DMS 273 treated with DMSO at 0.1 percent for 48 hours (cell line): Measurements from ENCODE around the gene BATF3.
"Not testable (repeated sequence)": the region's sequence is repeated elsewhere in the genome, so short reads cannot be mapped to it uniquely, and the experiment has no call there.

Experiments
- DNase-seq: peaks from one replicate; lab custom pipeline; 2025; lab: John Stamatoyannopoulos, UW

The BATF3 gene

GRCh38 chr1:212699625-212700222 lies at the start of gene BATF3:
BATF3 (minus strand) TSS chr1:212699840; CDS start chr1:212699762, 78 bp downstream.
- no peak for DNase-seq

- no peak for DNase-seq
These were observed 46.9 kb upstream of the BATF3 start for GRCh38 chr1:212746546-212746945.

GRCh38 chr1:212745303-212745702 lies 45.7 kb upstream of the BATF3 start:
- no peak for DNase-seq

GRCh38 chr1:212743901-212744475 lies 44.3 kb upstream of the BATF3 start:
- DNase-seq, result no peak

GRCh38 chr1:212738330-212738729 lies 38.7 kb upstream of the BATF3 start:
- no peak for DNase-seq

- no peak for DNase-seq
These were observed 37.9 kb upstream of the BATF3 start for GRCh38 chr1:212737559-212737958.

GRCh38 chr1:212733109-212733508 lies 33.5 kb upstream of the BATF3 start:
- no peak for DNase-seq

GRCh38 chr1:212731630-212732029 lies 32.0 kb upstream of the BATF3 start:
- no peak for DNase-seq

- no peak for DNase-seq
These were observed 29.0 kb upstream of the BATF3 start for GRCh38 chr1:212728606-212729005.

GRCh38 chr1:212727386-212728181 lies 27.9 kb upstream of the BATF3 start:
- no peak for DNase-seq

GRCh38 chr1:212724679-212725078 lies 25.0 kb upstream of the BATF3 start:
- DNase-seq, result not testable (repeated sequence)

GRCh38 chr1:212722270-212722957 lies 22.8 kb upstream of the BATF3 start:
- no peak for DNase-seq

- no peak for DNase-seq
These were observed 22.0 kb upstream of the BATF3 start for GRCh38 chr1:212721388-212722247.

GRCh38 chr1:212719633-212720032 lies 20.0 kb upstream of the BATF3 start:
- DNase-seq, result no peak

GRCh38 chr1:212718499-212718898 lies 18.9 kb upstream of the BATF3 start:
- DNase-seq, result no peak

GRCh38 chr1:212716161-212716560 lies 16.5 kb upstream of the BATF3 start:
- no peak for DNase-seq

- no peak for DNase-seq
These were observed 14.0 kb upstream of the BATF3 start for GRCh38 chr1:212713465-212714136.

- no peak for DNase-seq
These were observed 13.0 kb upstream of the BATF3 start for GRCh38 chr1:212712451-212713303.

GRCh38 chr1:212711974-212712373 lies 12.3 kb upstream of the BATF3 start:
- not testable (repeated sequence) for DNase-seq

- no peak for DNase-seq
These were observed 10.9 kb upstream of the BATF3 start for GRCh38 chr1:212710566-212710965.
